Adrenal gland (tissue), 12 donors: ENCODE measurements around the gene TRIM8. TPM values are rescaled to one million over a fixed set of nuclear protein-coding genes. Genes with fewer than 3 reads are reported as not detected.
A peak's percentile ranks its signal among the peaks of the same experiment; 100 is the strongest.

Experiments
- DNase-seq, 7 donors: peaks; one replicate each; pipeline ENCODE4 v3.0.0-alpha.2; 2019 to 2020
- H3K27ac ChIP-seq, 5 donors: fragments of 200-600 bp; sonication (generic) in 4 of 5; 1 replicate in 3 of 5; 2 replicates in 2 of 5; pipeline versions ENCODE4 v1.5.1 to v1.8.0; 2016 to 2020; ENCODE audit warnings: mild to moderate bottlenecking in 1 of 5
- H3K27me3 ChIP-seq: fragments of 200-600 bp; 2 replicates; pipeline ENCODE4 v1.8.0; 2021
- H3K36me3 ChIP-seq, 2 donors: fragments of 200-600 bp; replicated peaks in 1 of 2; 1 replicate in 1 of 2; 2 replicates in 1 of 2; pipeline versions ENCODE4 v1.5.1 to v1.8.0; 2018 to 2022
- H3K4me1 ChIP-seq, 2 donors: fragments of 200-600 bp; replicated peaks in 1 of 2; 1 replicate in 1 of 2; 2 replicates in 1 of 2; pipeline versions ENCODE4 v1.5.1 to v1.8.0; 2018 to 2021
- H3K4me3 ChIP-seq, 4 donors: fragments of 200-600 bp; sonication (generic) in 3 of 4; one replicate each; pipeline ENCODE4 v1.5.1; 2016 to 2018
- H3K9me3 ChIP-seq, 3 donors: fragments of 200-600 bp; sonication (generic) in 1 of 3; replicated peaks in 1 of 3; 1 replicate in 2 of 3; 2 replicates in 1 of 3; pipeline versions ENCODE4 v1.5.1 to v1.8.0; 2016 to 2021
- POLR2A ChIP-seq, 2 donors: fragments of 450-650 bp; IDR thresholded peaks; one replicate each; pipeline ENCODE4 v1.6.1; 2017; ENCODE audit warnings: antibody characterized with exemption in 2 of 2, mild to moderate bottlenecking in 2 of 2, moderate library complexity in 1 of 2
- WGBS, 4 donors: extraction: QIAGEN DNeasy Blood & Tissue Kit in 2 of 4; methylation state at CpG; one replicate each; pipeline versions ENCODE4 v1.1.5 to v1.1.7; 2013 to 2017; 5-methylcytosine and 5-hydroxymethylcytosine counted together
- intact Hi-C, 2 donors: fragments of 100-400 bp; cut with DNase I; formaldehyde crosslinking; loops; one replicate each; pipeline versions ENCODE4 v1.14.1 to v1.15.0; 2022 to 2023
- polyA plus RNA-seq, 3 donors: library from polyadenylated mRNA; stranded (reverse); fragments of 200-250 nt in 2 of 3; fragments of 350-450 nt in 1 of 3; fragmentation: Illumina TruSeq in 1 of 3; extraction: RNeasy Lipid Tissue Mini Kit (QIAGEN cat#74804) in 1 of 3; gene quantifications; one replicate each; pipeline ENCODE4 v1.2.3, GENCODE V29; 2013 to 2014
- total RNA-seq, 9 donors: library from RNA; depleted of rRNA in 4 of 9; stranded (reverse); fragments of >200 nt in 4 of 9; fragments of 120-200 nt in 1 of 9; fragmentation: NEBNext Ultra II Directional in 1 of 9; extraction: Animal tissue kit (Norgen Biotek cat#: 25700) in 1 of 9; gene quantifications; one replicate each; pipeline versions ENCODE4 v1.1.0 to v1.2.4, GENCODE V29; 2013 to 2023
- TF ChIP-seq, protein P1 (sequence below), 6 experiments: fragments of 450-650 bp in 4 of 6; fragments of 200-600 bp in 2 of 6; sonication (generic) in 1 of 6; IDR thresholded peaks; 1 replicate in 5 of 6; 2 replicates in 1 of 6; pipeline versions ENCODE4 v1.5.1 to v1.8.0; 2016 to 2021; ENCODE audit warnings: antibody characterized with exemption in 6 of 6, mild to moderate bottlenecking in 2 of 6, moderate library complexity in 1 of 6
- donor health status: healthy with polysubstance abuse.
- donor health status: Bipolar disorder and iron deficiency.
- donor health status: DM: yes; HTN: yes; CAD: no.
- donor health status: DM: no; HTN: no; CAD: no.
- donor health status: DM: no; HTN: no; CAD: no.
- donor health status: DM: yes; HTN: yes; CAD: no.

TRIM8 gene
- total and polyA plus RNA-seq, 12 donors, result 21.6 to 175 (median 116) TPM

- Histone ChIP-seq H3K4me3 (no peak overlapping the region), H3K9me3 (no peaks in the 10 kb centered on the region), H3K4me1 (peaks cover 6 to 59% of the 10 kb centered on the region in 2 donors), H3K36me3 (no peaks in the 10 kb centered on the region), H3K27ac (peak overlapping the region in 2 of 5 donors; percentile 58 to 73), H3K27me3 (no peaks in the 10 kb centered on the region)
- WGBS, 4 donors, result 64 to 78% (median 73%) methylated on average over 7 to 9 of the region's 9 CpGs
- intact Hi-C loops, result no loop called here
- TF ChIP-seq, protein P1, sequence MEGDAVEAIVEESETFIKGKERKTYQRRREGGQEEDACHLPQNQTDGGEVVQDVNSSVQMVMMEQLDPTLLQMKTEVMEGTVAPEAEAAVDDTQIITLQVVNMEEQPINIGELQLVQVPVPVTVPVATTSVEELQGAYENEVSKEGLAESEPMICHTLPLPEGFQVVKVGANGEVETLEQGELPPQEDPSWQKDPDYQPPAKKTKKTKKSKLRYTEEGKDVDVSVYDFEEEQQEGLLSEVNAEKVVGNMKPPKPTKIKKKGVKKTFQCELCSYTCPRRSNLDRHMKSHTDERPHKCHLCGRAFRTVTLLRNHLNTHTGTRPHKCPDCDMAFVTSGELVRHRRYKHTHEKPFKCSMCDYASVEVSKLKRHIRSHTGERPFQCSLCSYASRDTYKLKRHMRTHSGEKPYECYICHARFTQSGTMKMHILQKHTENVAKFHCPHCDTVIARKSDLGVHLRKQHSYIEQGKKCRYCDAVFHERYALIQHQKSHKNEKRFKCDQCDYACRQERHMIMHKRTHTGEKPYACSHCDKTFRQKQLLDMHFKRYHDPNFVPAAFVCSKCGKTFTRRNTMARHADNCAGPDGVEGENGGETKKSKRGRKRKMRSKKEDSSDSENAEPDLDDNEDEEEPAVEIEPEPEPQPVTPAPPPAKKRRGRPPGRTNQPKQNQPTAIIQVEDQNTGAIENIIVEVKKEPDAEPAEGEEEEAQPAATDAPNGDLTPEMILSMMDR (IDR thresholded peaks at IDR 0.05), result no peak
- TF ChIP-seq POLR2A (IDR thresholded peaks at IDR 0.05), result no peak
- no peak for DNase-seq
Measured at GRCh38 chr10:102676534-102677315, 32.4 kb downstream of the TRIM8 start.

GRCh38 chr10:102677331-102678067, 33.2 kb downstream of the TRIM8 start:
- H3K9me3 ChIP-seq, result no peaks in the 10 kb centered on the region
- peak overlapping the region in 2 of 5 donors; percentile 58 to 73 for H3K27ac ChIP-seq
- H3K4me1 ChIP-seq, result peaks cover 6 to 59% of the 10 kb centered on the region in 2 donors
- H3K27me3 ChIP-seq, result no peaks in the 10 kb centered on the region
- no peak for DNase-seq
- intact Hi-C loops, result no loop called here
- no peaks in the 10 kb centered on the region for H3K36me3 ChIP-seq
- TF ChIP-seq, protein P1 (IDR thresholded peaks at IDR 0.05), result no peak
- TF ChIP-seq POLR2A (IDR thresholded peaks at IDR 0.05), result no peak
- WGBS, 4 donors, result 68 to 76% (median 68%) methylated on average over 8 to 9 of the region's 9 CpGs
- no peak overlapping the region for H3K4me3 ChIP-seq

DNA sequence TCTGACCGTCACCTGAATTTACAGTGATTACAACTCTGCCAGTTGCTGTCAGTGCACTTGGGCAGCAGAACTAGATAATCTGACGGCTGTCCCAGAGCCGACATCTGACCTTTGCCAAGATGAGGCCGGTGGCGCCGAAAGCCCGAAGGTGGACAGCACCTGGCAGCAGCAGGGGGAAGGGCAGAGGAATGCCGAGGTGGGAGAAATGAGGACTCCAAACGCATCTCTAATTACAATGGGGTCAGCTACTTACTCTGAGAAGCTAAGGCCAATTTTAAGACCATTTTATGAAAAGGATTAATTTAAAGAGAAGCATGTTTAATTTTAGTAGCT, 33.8 kb downstream of the TRIM8 start:
- peaks cover 6 to 59% of the 10 kb centered on the region in 2 donors for H3K4me1 ChIP-seq
- intact Hi-C loops, result no loop called here
- WGBS, 4 donors, result 73 to 83% (median 80%) methylated on average over 8 to 9 of the region's 9 CpGs
- H3K9me3 ChIP-seq, result no peaks in the 10 kb centered on the region
- TF ChIP-seq POLR2A (IDR thresholded peaks at IDR 0.05), result no peak
- TF ChIP-seq, protein P1 (IDR thresholded peaks at IDR 0.05), result no peak
- no peak overlapping the region for H3K4me3 ChIP-seq
- no peak for DNase-seq
- no peaks in the 10 kb centered on the region for H3K27me3 ChIP-seq
- peak overlapping the region in 2 of 5 donors; percentile 58 to 73 for H3K27ac ChIP-seq
- no peaks in the 10 kb centered on the region for H3K36me3 ChIP-seq

DNA sequence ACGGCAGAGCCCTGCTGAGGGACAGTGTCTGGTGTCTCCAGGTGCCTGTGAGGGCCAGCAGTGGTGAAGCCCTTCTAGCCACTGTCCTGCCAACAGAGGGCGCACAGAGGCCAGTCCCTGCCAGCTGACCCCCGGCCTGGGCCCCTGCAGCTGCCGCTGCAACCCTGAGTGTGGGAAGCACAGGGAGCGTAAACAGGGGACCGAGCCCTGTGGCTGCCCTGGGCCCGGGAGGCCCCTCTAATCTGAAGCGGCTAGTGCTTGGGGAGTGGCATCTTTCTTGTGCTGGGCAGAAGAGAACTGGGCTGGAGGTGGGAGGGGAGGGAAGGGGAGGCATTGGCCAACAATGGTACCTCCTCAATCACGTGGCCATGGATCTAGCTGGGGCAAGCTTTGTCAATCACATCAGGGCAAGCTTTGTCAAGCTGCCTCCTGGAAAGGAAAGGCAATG, 34.6 kb downstream of the TRIM8 start:
- 0 to 13% (median 7%) methylated on average over 1 to 9 of the region's 9 CpGs for WGBS, 4 donors
- Histone ChIP-seq H3K4me1 (peaks cover 6 to 53% of the 10 kb centered on the region in 2 donors), H3K9me3 (no peaks in the 10 kb centered on the region)

More for the DNA sequence above, 34.6 kb downstream of the TRIM8 start:
- intact Hi-C loops, result no loop called here
- no peak overlapping the region for H3K4me3 ChIP-seq
- DNase-seq, result peak; percentile 54 to 87 (median 77)
- no peak for TF ChIP-seq POLR2A (IDR thresholded peaks at IDR 0.05)
- TF ChIP-seq, protein P1 (IDR thresholded peaks at IDR 0.05), result peak; percentile 48 to 74 (median 62)
- H3K36me3 ChIP-seq, result no peaks in the 10 kb centered on the region
- no peaks in the 10 kb centered on the region for H3K27me3 ChIP-seq
- H3K27ac ChIP-seq, result peak overlapping the region in 2 of 5 donors; percentile 19 to 38
